Stimulated activated effector memory CD8-positive, alpha-beta T cell treated with anti-CD3 and anti-CD28 coated beads, Interleukin-12 subunit alpha, Interleukin-12 subunit beta, amount 100 ng/mL, for 72 hours (primary cell): Measurements from ENCODE around the gene ALOX15.
"Not testable (repeated sequence)": the region's sequence is repeated elsewhere in the genome, so short reads cannot be mapped to it uniquely, and the experiment has no call there.

Experiments
- ATAC-seq: fragments of 150-1000 bp; cut with Tn5 transposase; 2 replicates; pipeline ENCODE4 v1.10.0; 2021
- DNase-seq, 2 donors: peaks; one replicate each; pipeline ENCODE4 v3.0.0; 2021 to 2022; ENCODE audit warnings: low spot score in 2 of 2
- H3K27ac Mint-ChIP-seq: one replicate; pipeline ENCODE4 v1.8.0; 2022; ENCODE audit warnings: mild to moderate bottlenecking, mixed read lengths
- H3K36me3 Mint-ChIP-seq: one replicate; pipeline ENCODE4 v1.8.0; 2022; ENCODE audit warnings: mild to moderate bottlenecking, mixed read lengths
- H3K4me1 Mint-ChIP-seq: one replicate; pipeline ENCODE4 v1.8.0; 2022; ENCODE audit warnings: mixed read lengths
- H3K4me3 Mint-ChIP-seq: one replicate; pipeline ENCODE4 v1.8.0; 2022; ENCODE audit warnings: mild to moderate bottlenecking, mixed read lengths
- H3K9me3 Mint-ChIP-seq: one replicate; pipeline ENCODE4 v1.8.0; 2022; ENCODE audit warnings: mixed read lengths

ALOX15 gene

GRCh38 chr17:4616476-4616875, 25.0 kb downstream of the ALOX15 start:
- Mint-ChIP-seq H3K4me1 (no peaks in the 10 kb centered on the region), H3K4me3 (no peak overlapping the region), H3K27ac (no peak overlapping the region), H3K36me3 (no peaks in the 10 kb centered on the region), H3K9me3 (no peaks in the 10 kb centered on the region)
- DNase-seq (no peak), ATAC-seq (no peak)

- Mint-ChIP-seq H3K9me3 (no peaks in the 10 kb centered on the region), H3K27ac (no peak overlapping the region), H3K4me1 (no peaks in the 10 kb centered on the region), H3K36me3 (no peaks in the 10 kb centered on the region), H3K4me3 (no peak overlapping the region)
- no peak for ATAC-seq
- no peak for DNase-seq
Measured at GRCh38 chr17:4610656-4611055, 30.8 kb downstream of the ALOX15 start.

GRCh38 chr17:4610162-4610561, 31.3 kb downstream of the ALOX15 start:
- DNase-seq = no peak
- no peak overlapping the region for H3K4me3 Mint-ChIP-seq
- H3K27ac Mint-ChIP-seq = no peak overlapping the region
- ATAC-seq = no peak
- no peaks in the 10 kb centered on the region for H3K4me1 Mint-ChIP-seq
- no peaks in the 10 kb centered on the region for H3K36me3 Mint-ChIP-seq
- no peaks in the 10 kb centered on the region for H3K9me3 Mint-ChIP-seq

GRCh38 chr17:4609761-4610160, 31.7 kb downstream of the ALOX15 start:
- Mint-ChIP-seq H3K9me3 (no peaks in the 10 kb centered on the region), H3K27ac (no peak overlapping the region), H3K4me3 (no peak overlapping the region), H3K36me3 (no peaks in the 10 kb centered on the region), H3K4me1 (no peaks in the 10 kb centered on the region)
- no peak for ATAC-seq
- DNase-seq = no peak

- Mint-ChIP-seq H3K9me3 (no peaks in the 10 kb centered on the region), H3K4me3 (no peak overlapping the region), H3K36me3 (peaks cover 5% of the 10 kb centered on the region), H3K27ac (no peak overlapping the region), H3K4me1 (no peaks in the 10 kb centered on the region)
- DNase-seq (no peak), ATAC-seq (no peak)
Measured at GRCh38 chr17:4607773-4608187, 33.7 kb downstream of the ALOX15 start.

- Mint-ChIP-seq H3K4me1 (no peaks in the 10 kb centered on the region), H3K36me3 (peaks cover 5% of the 10 kb centered on the region), H3K9me3 (no peaks in the 10 kb centered on the region), H3K27ac (no peak overlapping the region), H3K4me3 (no peak overlapping the region)
- DNase-seq (no peak), ATAC-seq (no peak)
Measured at GRCh38 chr17:4607261-4607741, 34.2 kb downstream of the ALOX15 start.

GRCh38 chr17:4605826-4606225, 35.7 kb downstream of the ALOX15 start:
- DNase-seq = no peak
- Mint-ChIP-seq H3K4me3 (no peak overlapping the region), H3K9me3 (no peaks in the 10 kb centered on the region), H3K27ac (no peak overlapping the region), H3K36me3 (peaks cover 5% of the 10 kb centered on the region), H3K4me1 (no peaks in the 10 kb centered on the region)
- peak; percentile 42 for ATAC-seq

GRCh38 chr17:4604736-4605135, 36.7 kb downstream of the ALOX15 start:
- H3K36me3 Mint-ChIP-seq, DNase-seq, ATAC-seq: not testable (repeated sequence)

GRCh38 chr17:4604111-4604644, 37.3 kb downstream of the ALOX15 start:
- ATAC-seq (no peak), DNase-seq (no peak)
- Mint-ChIP-seq H3K9me3 (no peaks in the 10 kb centered on the region), H3K4me1 (no peaks in the 10 kb centered on the region), H3K36me3 (peaks cover 5% of the 10 kb centered on the region), H3K4me3 (no peak overlapping the region), H3K27ac (no peak overlapping the region)

More at GRCh38 chr17:4604736-4605135, 36.7 kb downstream of the ALOX15 start:
- not testable (repeated sequence) for H3K4me3 Mint-ChIP-seq, H3K9me3 Mint-ChIP-seq, H3K4me1 Mint-ChIP-seq, H3K27ac Mint-ChIP-seq

- no peak for DNase-seq
- ATAC-seq = no peak
- no peak overlapping the region for H3K27ac Mint-ChIP-seq
- peaks cover 5% of the 10 kb centered on the region for H3K36me3 Mint-ChIP-seq
- H3K4me3 Mint-ChIP-seq = no peak overlapping the region
- no peaks in the 10 kb centered on the region for H3K4me1 Mint-ChIP-seq
- H3K9me3 Mint-ChIP-seq = no peaks in the 10 kb centered on the region
Measured at GRCh38 chr17:4602041-4602440, 39.4 kb downstream of the ALOX15 start.

GRCh38 chr17:4601326-4601725, 40.2 kb downstream of the ALOX15 start:
- Mint-ChIP-seq H3K27ac (no peak overlapping the region), H3K4me1 (no peaks in the 10 kb centered on the region), H3K36me3 (peaks cover 5% of the 10 kb centered on the region), H3K4me3 (no peak overlapping the region), H3K9me3 (no peaks in the 10 kb centered on the region)
- DNase-seq (no peak), ATAC-seq (no peak)

GRCh38 chr17:4600563-4600962, 40.9 kb downstream of the ALOX15 start:
- Mint-ChIP-seq H3K4me1 (no peaks in the 10 kb centered on the region), H3K27ac (no peak overlapping the region), H3K36me3 (peaks cover 5% of the 10 kb centered on the region), H3K4me3 (no peak overlapping the region), H3K9me3 (no peaks in the 10 kb centered on the region)
- ATAC-seq (no peak), DNase-seq (no peak)

- peaks cover 6% of the 10 kb centered on the region for H3K4me1 Mint-ChIP-seq
- H3K36me3 Mint-ChIP-seq = peaks cover 5% of the 10 kb centered on the region
- DNase-seq (no peak), ATAC-seq (no peak)
- H3K27ac Mint-ChIP-seq = no peak overlapping the region
- H3K9me3 Mint-ChIP-seq = no peaks in the 10 kb centered on the region
- H3K4me3 Mint-ChIP-seq = no peak overlapping the region
Measured at GRCh38 chr17:4599505-4600281, 41.8 kb downstream of the ALOX15 start.

GRCh38 chr17:4598776-4599504, 42.5 kb downstream of the ALOX15 start:
- H3K4me1 Mint-ChIP-seq = peaks cover 6% of the 10 kb centered on the region
- no peak overlapping the region for H3K4me3 Mint-ChIP-seq
- no peak overlapping the region for H3K27ac Mint-ChIP-seq
- no peak for ATAC-seq
- no peak for DNase-seq
- no peaks in the 10 kb centered on the region for H3K9me3 Mint-ChIP-seq
- H3K36me3 Mint-ChIP-seq = no peaks in the 10 kb centered on the region

- Mint-ChIP-seq H3K36me3 (no peaks in the 10 kb centered on the region), H3K27ac (no peak overlapping the region), H3K9me3 (no peaks in the 10 kb centered on the region), H3K4me1 (peaks cover 6% of the 10 kb centered on the region), H3K4me3 (no peak overlapping the region)
- ATAC-seq (no peak), DNase-seq (no peak)
Measured at GRCh38 chr17:4597975-4598374, 43.5 kb downstream of the ALOX15 start.
